OCI-LY7 (cell line): Measurements from ENCODE around the gene STK31.
"Not testable (repeated sequence)": the region's sequence is repeated elsewhere in the genome, so short reads cannot be mapped to it uniquely, and the experiment has no call there.

Source experiments
- EZH2phosphoT487 ChIP-seq: fragments of 200-600 bp; sonication (generic); IDR thresholded peaks from 2 replicates; pipeline ENCODE4 v1.6.1; 2018; ENCODE audit warnings: low read depth, borderline replicate concordance, mild to moderate bottlenecking, mixed run types, antibody characterized with exemption, low read length, moderate library complexity, mixed read lengths
- TF ChIP-seq, protein P1 (sequence below): fragments of 200-600 bp; sonication (generic); conservative IDR thresholded peaks from 2 replicates; pipeline ENCODE4 v1.5.1; 2014; ENCODE audit warnings: mild to moderate bottlenecking, antibody characterized with exemption, low read length, moderate library complexity, mixed read lengths

DNA sequence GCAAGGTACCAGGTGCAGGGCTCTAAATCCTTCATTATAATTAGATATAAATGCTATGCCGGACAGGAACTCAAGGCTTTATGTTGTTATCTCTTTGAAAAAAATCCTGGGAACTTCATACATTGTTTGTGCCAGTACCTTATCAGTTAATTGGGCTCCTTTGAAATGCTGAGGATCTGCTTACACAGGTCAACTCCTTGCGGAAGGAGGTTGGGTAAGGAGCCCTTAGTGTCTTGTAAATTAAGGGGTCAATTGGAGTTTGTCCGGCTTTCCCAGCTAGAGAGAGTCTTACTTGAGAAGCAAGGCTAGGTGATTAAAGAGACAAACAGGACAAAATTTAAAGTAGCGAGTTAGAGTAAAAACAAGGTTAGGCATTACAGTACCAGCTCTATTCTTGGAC lies 14.1 kb downstream of the STK31 start:
- TF ChIP-seq, protein P1, sequence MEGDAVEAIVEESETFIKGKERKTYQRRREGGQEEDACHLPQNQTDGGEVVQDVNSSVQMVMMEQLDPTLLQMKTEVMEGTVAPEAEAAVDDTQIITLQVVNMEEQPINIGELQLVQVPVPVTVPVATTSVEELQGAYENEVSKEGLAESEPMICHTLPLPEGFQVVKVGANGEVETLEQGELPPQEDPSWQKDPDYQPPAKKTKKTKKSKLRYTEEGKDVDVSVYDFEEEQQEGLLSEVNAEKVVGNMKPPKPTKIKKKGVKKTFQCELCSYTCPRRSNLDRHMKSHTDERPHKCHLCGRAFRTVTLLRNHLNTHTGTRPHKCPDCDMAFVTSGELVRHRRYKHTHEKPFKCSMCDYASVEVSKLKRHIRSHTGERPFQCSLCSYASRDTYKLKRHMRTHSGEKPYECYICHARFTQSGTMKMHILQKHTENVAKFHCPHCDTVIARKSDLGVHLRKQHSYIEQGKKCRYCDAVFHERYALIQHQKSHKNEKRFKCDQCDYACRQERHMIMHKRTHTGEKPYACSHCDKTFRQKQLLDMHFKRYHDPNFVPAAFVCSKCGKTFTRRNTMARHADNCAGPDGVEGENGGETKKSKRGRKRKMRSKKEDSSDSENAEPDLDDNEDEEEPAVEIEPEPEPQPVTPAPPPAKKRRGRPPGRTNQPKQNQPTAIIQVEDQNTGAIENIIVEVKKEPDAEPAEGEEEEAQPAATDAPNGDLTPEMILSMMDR: not testable (repeated sequence)
- not testable (repeated sequence) for TF ChIP-seq EZH2phosphoT487
